Left lobe of liver (tissue), 2 donors: Measurements from ENCODE around the gene SKP2. TPM values are rescaled to one million over a fixed set of nuclear protein-coding genes. Genes with fewer than 3 reads are reported as not detected.
A peak's percentile ranks its signal among the peaks of the same experiment; 100 is the strongest.
"Not testable (repeated sequence)": the region's sequence is repeated elsewhere in the genome, so short reads cannot be mapped to it uniquely, and the experiment has no call there.

Experiments used
- ATAC-seq: fragments of 200-7000 bp; cut with Tn5 transposase; one replicate; pipeline ENCODE4 v1.9.1; 2020; ENCODE audit warnings: mild to moderate bottlenecking, moderate library complexity
- DNase-seq: peaks from one replicate; pipeline ENCODE4 v3.0.0-alpha.2; 2020; ENCODE audit warnings: low spot score
- total RNA-seq: library from RNA; stranded (reverse); gene quantifications from one replicate; pipeline ENCODE4 v1.2.1, GENCODE V29; 2021
- donor health status: DM: no; HTN: no; CAD: no; lungs with moderate emphysema.
- donor health status: DM: no; HTN: yes; CAD: no.

The SKP2 gene
- total RNA-seq, 1 donor from 2014 or later = 28.9 TPM

GRCh38 chr5:36156121-36156601 lies 4.2 kb downstream of the SKP2 start:
- DNase-seq = no peak

GRCh38 chr5:36156619-36157018 lies 4.7 kb downstream of the SKP2 start:
- no peak for ATAC-seq
- DNase-seq = no peak

More at GRCh38 chr5:36156121-36156601, 4.2 kb downstream of the SKP2 start:
- no peak for ATAC-seq

GRCh38 chr5:36158144-36158543 lies 6.2 kb downstream of the SKP2 start:
- no peak for DNase-seq
- ATAC-seq = no peak

- ATAC-seq = peak; percentile 90
Observed at GRCh38 chr5:36160617-36161016, 8.7 kb downstream of the SKP2 start.

GRCh38 chr5:36161361-36161760 lies 9.4 kb downstream of the SKP2 start:
- DNase-seq = no peak

More at GRCh38 chr5:36160617-36161016, 8.7 kb downstream of the SKP2 start:
- DNase-seq = peak; percentile 59

GRCh38 chr5:36162810-36163486 lies 11.0 kb downstream of the SKP2 start:
- no peak for DNase-seq
- ATAC-seq = no peak

More at GRCh38 chr5:36161361-36161760, 9.4 kb downstream of the SKP2 start:
- ATAC-seq = peak; percentile 13

- ATAC-seq = no peak
- no peak for DNase-seq
Observed at GRCh38 chr5:36164461-36164860, 12.6 kb downstream of the SKP2 start.

- DNase-seq = no peak
- ATAC-seq = no peak
Observed at GRCh38 chr5:36168737-36169136, 16.8 kb downstream of the SKP2 start.

GRCh38 chr5:36170832-36171424 lies 19.0 kb downstream of the SKP2 start:
- ATAC-seq (peak; percentile 75), DNase-seq (no peak)

- ATAC-seq = no peak
Observed at GRCh38 chr5:36172599-36172998, 20.7 kb downstream of the SKP2 start.

GRCh38 chr5:36173426-36173825 lies 21.5 kb downstream of the SKP2 start:
- DNase-seq (no peak), ATAC-seq (no peak)

More at GRCh38 chr5:36172599-36172998, 20.7 kb downstream of the SKP2 start:
- DNase-seq = no peak

GRCh38 chr5:36174119-36174518 lies 22.2 kb downstream of the SKP2 start:
- DNase-seq = no peak
- peak; percentile 68 for ATAC-seq

- no peak for DNase-seq
- ATAC-seq = no peak
Observed at GRCh38 chr5:36175043-36175442, 23.1 kb downstream of the SKP2 start.

- no peak for ATAC-seq
- DNase-seq = no peak
Observed at GRCh38 chr5:36177154-36177553, 25.2 kb downstream of the SKP2 start.

GRCh38 chr5:36177715-36178523 lies 26.0 kb downstream of the SKP2 start:
- DNase-seq (no peak), ATAC-seq (peak; percentile 79)

GRCh38 chr5:36178524-36178890 lies 26.6 kb downstream of the SKP2 start:
- ATAC-seq (no peak), DNase-seq (no peak)

GRCh38 chr5:36179950-36180349 lies 28.0 kb downstream of the SKP2 start:
- DNase-seq (no peak), ATAC-seq (no peak)

- DNase-seq (no peak), ATAC-seq (peak; percentile 74)
Observed at GRCh38 chr5:36180556-36181350, 28.8 kb downstream of the SKP2 start.

GRCh38 chr5:36181774-36182173 lies 29.9 kb downstream of the SKP2 start:
- DNase-seq (no peak), ATAC-seq (no peak)

- ATAC-seq, DNase-seq: not testable (repeated sequence)
Observed at GRCh38 chr5:36184408-36184807, 32.5 kb downstream of the SKP2 start.

GRCh38 chr5:36193746-36194145 lies 41.8 kb downstream of the SKP2 start:
- ATAC-seq = peak; percentile 54

More at GRCh38 chr5:36193746-36194145, 41.8 kb downstream of the SKP2 start:
- no peak for DNase-seq
